ENCODE data around the gene GTF3C4.

DNA sequence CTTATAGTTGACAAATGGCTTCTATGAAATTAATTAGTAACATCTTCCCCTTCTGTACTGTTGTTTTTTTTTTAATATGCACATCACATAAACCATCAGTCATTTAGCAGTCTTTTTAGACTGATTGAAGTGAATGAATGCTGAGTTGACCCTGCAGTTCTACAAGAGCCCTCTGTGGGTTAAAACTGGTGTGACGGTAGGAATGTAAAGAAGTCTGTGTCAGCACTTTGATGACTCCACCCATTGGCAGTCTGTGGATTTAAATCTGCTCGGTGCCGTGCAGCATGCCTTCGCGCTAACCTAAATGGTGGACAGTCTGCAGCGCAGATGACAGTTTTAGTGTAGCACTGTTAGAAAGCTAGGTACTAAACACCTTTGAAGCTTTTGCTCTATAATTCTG lies 3.1 kb downstream of the GTF3C4 start:
- TF ChIP-seq POLR2A (IDR thresholded peaks at IDR 0.05): no peak
- TF ChIP-seq, protein P1, sequence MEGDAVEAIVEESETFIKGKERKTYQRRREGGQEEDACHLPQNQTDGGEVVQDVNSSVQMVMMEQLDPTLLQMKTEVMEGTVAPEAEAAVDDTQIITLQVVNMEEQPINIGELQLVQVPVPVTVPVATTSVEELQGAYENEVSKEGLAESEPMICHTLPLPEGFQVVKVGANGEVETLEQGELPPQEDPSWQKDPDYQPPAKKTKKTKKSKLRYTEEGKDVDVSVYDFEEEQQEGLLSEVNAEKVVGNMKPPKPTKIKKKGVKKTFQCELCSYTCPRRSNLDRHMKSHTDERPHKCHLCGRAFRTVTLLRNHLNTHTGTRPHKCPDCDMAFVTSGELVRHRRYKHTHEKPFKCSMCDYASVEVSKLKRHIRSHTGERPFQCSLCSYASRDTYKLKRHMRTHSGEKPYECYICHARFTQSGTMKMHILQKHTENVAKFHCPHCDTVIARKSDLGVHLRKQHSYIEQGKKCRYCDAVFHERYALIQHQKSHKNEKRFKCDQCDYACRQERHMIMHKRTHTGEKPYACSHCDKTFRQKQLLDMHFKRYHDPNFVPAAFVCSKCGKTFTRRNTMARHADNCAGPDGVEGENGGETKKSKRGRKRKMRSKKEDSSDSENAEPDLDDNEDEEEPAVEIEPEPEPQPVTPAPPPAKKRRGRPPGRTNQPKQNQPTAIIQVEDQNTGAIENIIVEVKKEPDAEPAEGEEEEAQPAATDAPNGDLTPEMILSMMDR (IDR thresholded peaks at IDR 0.05): no peak

All from body of pancreas (tissue), 4 donors.